Naive thymus-derived CD4-positive, alpha-beta T cell (primary cell): ENCODE results near the gene EXD3. TPM values are rescaled to one million over a fixed set of nuclear protein-coding genes. Genes with fewer than 3 reads are reported as not detected.

Experiments used
- ATAC-seq: fragments of 150-1000 bp; cut with Tn5 transposase; 2 replicates; pipeline ENCODE4 v1.10.0; 2021; ENCODE audit warnings: mild to moderate bottlenecking, moderate library complexity
- CTCF ChIA-PET: fragments of 350-600 bp; sonication (Branson Sonifier 250); formaldehyde crosslinking; loops from one replicate; lab custom pipeline; 2021; ENCODE audit warnings: antibody characterized with exemption; lab: Charles Lee
- POLR2A ChIA-PET: fragments of 350-600 bp; sonication (Branson Sonifier 250); formaldehyde crosslinking; loops from one replicate; lab custom pipeline; 2021; ENCODE audit warnings: antibody characterized with exemption, inconsistent platforms; lab: Charles Lee
- DNase-seq, 9 donors: peaks; one replicate each; pipeline versions ENCODE4 v3.0.0 to v3.0.0-alpha.2; 2020 to 2022; ENCODE audit warnings: mixed read lengths in 1 of 9
- H3K27ac ChIP-seq: one replicate; pipeline ENCODE4 v1.7.0; 2013; ENCODE audit warnings: mild to moderate bottlenecking, low read depth, low read length, moderate library complexity
- H3K27me3 ChIP-seq, 2 donors: one replicate each; pipeline ENCODE4 v1.7.0; 2013; ENCODE audit warnings: low read length in 2 of 2, mild to moderate bottlenecking in 2 of 2, moderate library complexity in 2 of 2; ENCODE audit not compliant: control insufficient read depth in 2 of 2, insufficient read depth in 2 of 2
- H3K36me3 ChIP-seq, 3 experiments: 1 replicate in 2 of 3; 2 replicates in 1 of 3; pipeline ENCODE4 v1.7.0; 2013; ENCODE audit warnings: low read length in 3 of 3, mild to moderate bottlenecking in 3 of 3, moderate library complexity in 1 of 3; ENCODE audit not compliant: insufficient read depth in 3 of 3, control insufficient read depth in 2 of 3
- H3K4me1 ChIP-seq, 2 donors: one replicate each; pipeline ENCODE4 v1.7.0; 2013; ENCODE audit warnings: low read length in 2 of 2, mild to moderate bottlenecking in 2 of 2, moderate library complexity in 1 of 2; ENCODE audit not compliant: control insufficient read depth in 2 of 2, insufficient read depth in 2 of 2
- H3K4me3 ChIP-seq: 2 replicates; pipeline ENCODE4 v1.7.0; 2013; ENCODE audit warnings: mild to moderate bottlenecking, low read length
- H3K9me3 ChIP-seq, 3 experiments: 1 replicate in 2 of 3; 2 replicates in 1 of 3; pipeline ENCODE4 v1.7.0; 2013; ENCODE audit warnings: low read length in 3 of 3; ENCODE audit not compliant: control insufficient read depth in 2 of 3
- H3K27ac Mint-ChIP-seq, 9 donors: one replicate each; pipeline ENCODE4 v1.8.0; 2020 to 2022; ENCODE audit warnings: mixed read lengths in 9 of 9, mild to moderate bottlenecking in 8 of 9, moderate library complexity in 5 of 9, inconsistent platforms in 2 of 9
- H3K27me3 Mint-ChIP-seq, 5 donors: one replicate each; pipeline ENCODE4 v1.8.0; 2021 to 2022; ENCODE audit warnings: mixed read lengths in 5 of 5, mild to moderate bottlenecking in 1 of 5
- H3K36me3 Mint-ChIP-seq, 5 donors: one replicate each; pipeline ENCODE4 v1.8.0; 2020 to 2022; ENCODE audit warnings: mixed read lengths in 5 of 5, mild to moderate bottlenecking in 3 of 5, inconsistent platforms in 1 of 5
- H3K4me1 Mint-ChIP-seq, 7 donors: one replicate each; pipeline ENCODE4 v1.8.0; 2020 to 2022; ENCODE audit warnings: mixed read lengths in 7 of 7, mild to moderate bottlenecking in 3 of 7, inconsistent platforms in 1 of 7
- H3K4me3 Mint-ChIP-seq, 10 donors: one replicate each; pipeline ENCODE4 v1.8.0; 2020 to 2022; ENCODE audit warnings: mild to moderate bottlenecking in 10 of 10, mixed read lengths in 10 of 10, moderate library complexity in 6 of 10, inconsistent platforms in 2 of 10
- H3K9me3 Mint-ChIP-seq, 11 donors: one replicate each; pipeline ENCODE4 v1.8.0; 2020 to 2022; ENCODE audit warnings: mixed read lengths in 11 of 11, mild to moderate bottlenecking in 4 of 11, inconsistent platforms in 1 of 11, moderate library complexity in 1 of 11
- intact Hi-C, 2 donors: fragments of 100-400 bp; cut with micrococcal nuclease; formaldehyde crosslinking; loops; one replicate each; pipeline ENCODE4 v1.15.1; 2023
- polyA plus RNA-seq, 2 donors: library from polyadenylated mRNA; unstranded; fragments of 300-500 nt; fragmentation: Illumina TruSeq; gene quantifications; one replicate each; pipeline ENCODE4 v1.2.3, GENCODE V29; 2021
- total RNA-seq, 6 experiments: library from RNA in 5 of 6; stranded (reverse) in 5 of 6; gene quantifications; 1 replicate in 5 of 6; 2 replicates in 1 of 6; pipeline ENCODE4 v1.2.3 and lab custom pipeline; 2021 to 2026

The EXD3 gene
- total and polyA plus RNA-seq, 7 experiments from 2014 or later, result 3.5 to 27.2 (median 23.4) TPM

DNA sequence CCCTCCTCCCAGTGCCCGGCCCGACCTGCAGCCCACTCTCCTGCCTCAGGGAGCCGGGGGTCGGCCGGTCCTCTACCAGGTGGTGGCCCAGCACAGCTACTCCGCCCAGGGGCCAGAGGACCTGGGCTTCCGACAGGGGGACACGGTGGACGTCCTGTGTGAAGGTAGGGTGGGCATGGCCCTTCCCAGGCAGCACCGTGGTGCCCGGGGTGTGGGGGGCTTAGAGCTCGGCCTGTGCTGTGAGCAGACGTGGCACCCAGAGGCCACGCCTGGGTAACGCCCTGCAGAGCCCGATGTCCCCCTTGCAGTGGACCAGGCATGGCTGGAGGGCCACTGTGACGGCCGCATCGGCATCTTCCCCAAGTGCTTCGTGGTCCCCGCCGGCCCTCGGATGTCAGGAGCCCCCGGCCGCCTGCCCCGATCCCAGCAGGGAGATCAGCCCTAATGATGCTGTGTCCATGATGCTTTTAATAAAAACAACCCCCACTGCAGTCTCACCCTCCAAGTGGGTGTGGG lies 11.0 kb upstream of the EXD3 start:
- Histone ChIP-seq H3K27me3 (no peaks in the 10 kb centered on the region), H3K36me3 (no peaks in the 10 kb centered on the region), H3K4me3 (no peak overlapping the region), H3K9me3 (no peaks in the 10 kb centered on the region), H3K27ac (no peak overlapping the region), H3K4me1 (no peaks in the 10 kb centered on the region)
- no peak overlapping the region for H3K4me3 Mint-ChIP-seq
- ChIA-PET CTCF (no interaction called here), POLR2A (no interaction called here)
- H3K9me3 Mint-ChIP-seq, result no peaks in the 10 kb centered on the region
- H3K27ac Mint-ChIP-seq, result no peak overlapping the region
- no peaks in the 10 kb centered on the region for H3K4me1 Mint-ChIP-seq
- intact Hi-C loops, result no loop called here
- DNase-seq (no peak), ATAC-seq (no peak)
- no peaks in the 10 kb centered on the region for H3K36me3 Mint-ChIP-seq
- no peaks in the 10 kb centered on the region for H3K27me3 Mint-ChIP-seq

GRCh38 chr9:137433349-137433915 lies 10.5 kb upstream of the EXD3 start:
- intact Hi-C loops, result no loop called here
- H3K36me3 ChIP-seq, result no peaks in the 10 kb centered on the region
- H3K27ac Mint-ChIP-seq, result no peak overlapping the region
- H3K9me3 ChIP-seq, result no peaks in the 10 kb centered on the region
- DNase-seq (no peak), ATAC-seq (no peak)
- ChIA-PET POLR2A (no interaction called here), CTCF (no interaction called here)
- no peaks in the 10 kb centered on the region for H3K27me3 ChIP-seq
- no peaks in the 10 kb centered on the region for H3K27me3 Mint-ChIP-seq
- no peaks in the 10 kb centered on the region for H3K4me1 ChIP-seq
- H3K4me1 Mint-ChIP-seq, result no peaks in the 10 kb centered on the region
- H3K36me3 Mint-ChIP-seq, result no peaks in the 10 kb centered on the region
- H3K27ac ChIP-seq, result no peak overlapping the region
- H3K4me3 Mint-ChIP-seq, result no peak overlapping the region
- H3K9me3 Mint-ChIP-seq, result no peaks in the 10 kb centered on the region
- H3K4me3 ChIP-seq, result no peak overlapping the region

DNA sequence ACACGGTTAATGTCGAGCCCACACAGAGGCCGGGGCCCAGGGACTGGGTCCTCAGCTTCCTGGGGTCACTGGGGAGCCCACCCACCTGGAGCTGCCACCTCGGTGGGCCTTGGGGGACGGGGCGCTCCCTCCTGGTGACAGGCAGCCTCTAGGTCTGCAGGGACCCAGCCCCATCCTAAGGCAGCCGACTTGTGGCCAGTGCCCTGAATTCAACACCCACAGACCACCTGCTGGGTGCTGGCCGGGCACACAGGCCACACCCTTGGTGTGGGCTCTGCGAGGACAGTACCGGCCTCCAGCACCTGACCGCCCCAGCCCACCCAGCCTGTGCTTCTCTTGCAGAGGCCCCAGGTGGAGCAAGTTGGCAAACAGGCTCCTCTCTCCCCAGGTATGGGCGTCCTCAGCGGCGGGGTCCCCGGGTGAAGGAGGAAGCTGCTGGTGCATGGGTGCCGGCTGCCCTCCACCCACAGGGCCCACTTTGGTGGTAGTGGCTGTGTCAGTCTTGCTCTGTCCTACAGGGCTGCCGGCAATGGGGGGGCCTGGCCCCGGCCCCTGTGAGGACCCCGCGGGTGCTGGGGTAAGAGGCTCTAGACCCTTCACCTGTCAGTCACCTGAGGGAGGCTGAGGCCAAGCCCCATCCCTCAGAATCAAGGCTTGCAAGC lies 9.9 kb upstream of the EXD3 start:
- Histone ChIP-seq H3K4me3 (no peak overlapping the region), H3K27ac (no peak overlapping the region), H3K4me1 (no peaks in the 10 kb centered on the region), H3K27me3 (no peaks in the 10 kb centered on the region), H3K9me3 (no peaks in the 10 kb centered on the region), H3K36me3 (no peaks in the 10 kb centered on the region)
- no peaks in the 10 kb centered on the region for H3K27me3 Mint-ChIP-seq
- no peaks in the 10 kb centered on the region for H3K4me1 Mint-ChIP-seq
- ChIA-PET CTCF (no interaction called here), POLR2A (no interaction called here)
- no peak for ATAC-seq
- no peaks in the 10 kb centered on the region for H3K36me3 Mint-ChIP-seq
- no peaks in the 10 kb centered on the region for H3K9me3 Mint-ChIP-seq
- intact Hi-C loops, result no loop called here
- H3K27ac Mint-ChIP-seq, result no peak overlapping the region
- H3K4me3 Mint-ChIP-seq, result no peak overlapping the region
- no peak for DNase-seq

- ATAC-seq (no peak), DNase-seq (no peak)
- H3K4me3 Mint-ChIP-seq, result no peak overlapping the region
- H3K27ac Mint-ChIP-seq, result no peak overlapping the region
- POLR2A ChIA-PET, result no interaction called here
- H3K4me1 ChIP-seq, result no peaks in the 10 kb centered on the region
- no peaks in the 10 kb centered on the region for H3K27me3 ChIP-seq
- H3K4me1 Mint-ChIP-seq, result no peaks in the 10 kb centered on the region
- H3K9me3 ChIP-seq, result no peaks in the 10 kb centered on the region
- no peak overlapping the region for H3K27ac ChIP-seq
- H3K36me3 Mint-ChIP-seq, result no peaks in the 10 kb centered on the region
- intact Hi-C loops, result no loop called here
- no peak overlapping the region for H3K4me3 ChIP-seq
- no peaks in the 10 kb centered on the region for H3K9me3 Mint-ChIP-seq
- CTCF ChIA-PET, result interaction anchor here (0.5 to 0.6 kb wide), 2 partner anchors 22 to 245 kb away, joined by 3 read pairs; no protein-coding TSS in a partner anchor
- H3K36me3 ChIP-seq, result no peaks in the 10 kb centered on the region
- no peaks in the 10 kb centered on the region for H3K27me3 Mint-ChIP-seq
These were observed 8.5 kb upstream of the EXD3 start for GRCh38 chr9:137431416-137431931.

DNA sequence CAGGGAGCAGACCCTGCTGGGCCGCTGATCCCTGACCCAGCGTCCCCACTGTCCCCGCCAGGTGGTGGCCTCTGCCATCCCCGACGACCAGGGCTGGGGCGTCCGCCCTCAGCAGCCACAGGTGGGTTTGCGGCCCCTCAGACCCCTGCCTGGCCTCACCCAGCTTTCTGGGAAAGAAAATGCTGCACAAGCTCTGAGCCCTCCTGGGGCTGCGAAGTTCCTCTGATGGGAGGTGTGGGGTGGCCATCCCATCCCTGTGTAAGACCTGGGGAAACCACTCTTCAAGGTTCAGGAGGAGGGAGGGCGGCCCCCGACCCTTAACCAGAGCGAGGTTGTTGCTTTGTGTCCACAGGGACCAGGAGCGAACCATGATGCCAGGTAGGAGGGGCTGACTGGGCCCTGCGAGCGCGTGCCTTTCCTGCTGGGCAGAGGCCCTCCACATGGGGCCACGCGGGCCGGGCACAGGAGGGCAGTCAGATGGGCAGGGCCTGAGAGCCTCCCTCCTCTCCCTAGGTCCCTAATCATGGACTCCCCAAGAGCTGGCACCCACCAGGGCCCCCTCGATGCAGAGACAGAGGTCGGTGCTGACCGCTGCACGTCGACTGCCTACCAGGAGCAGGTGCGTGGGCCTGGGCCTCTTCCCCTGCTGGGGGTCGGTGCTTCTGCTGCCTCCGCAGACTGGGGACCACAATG lies 7.9 kb upstream of the EXD3 start:
- H3K9me3 Mint-ChIP-seq, result no peaks in the 10 kb centered on the region
- ChIA-PET CTCF (no interaction called here), POLR2A (no interaction called here)
- Histone ChIP-seq H3K9me3 (no peaks in the 10 kb centered on the region), H3K27me3 (no peaks in the 10 kb centered on the region), H3K4me3 (no peak overlapping the region), H3K4me1 (no peaks in the 10 kb centered on the region), H3K27ac (no peak overlapping the region), H3K36me3 (no peaks in the 10 kb centered on the region)
- no peaks in the 10 kb centered on the region for H3K36me3 Mint-ChIP-seq
- H3K27me3 Mint-ChIP-seq, result no peaks in the 10 kb centered on the region
- no peaks in the 10 kb centered on the region for H3K4me1 Mint-ChIP-seq
- H3K27ac Mint-ChIP-seq, result no peak overlapping the region
- intact Hi-C loops, result no loop called here
- no peak for DNase-seq
- H3K4me3 Mint-ChIP-seq, result no peak overlapping the region
- no peak for ATAC-seq

- H3K4me3 Mint-ChIP-seq, result no peak overlapping the region
- no peak for DNase-seq
- Histone ChIP-seq H3K27me3 (no peaks in the 10 kb centered on the region), H3K27ac (no peak overlapping the region), H3K4me1 (no peaks in the 10 kb centered on the region), H3K4me3 (no peak overlapping the region), H3K36me3 (no peaks in the 10 kb centered on the region), H3K9me3 (no peaks in the 10 kb centered on the region)
- intact Hi-C loops, result loop anchor here in 1 of 2 donors (10.0 kb wide), 1 partner anchor 125 kb away; the partner anchor contains the start of genes MRPL41 and PNPLA7
- no peak overlapping the region for H3K27ac Mint-ChIP-seq
- ATAC-seq, result no peak
- no peaks in the 10 kb centered on the region for H3K36me3 Mint-ChIP-seq
- H3K9me3 Mint-ChIP-seq, result no peaks in the 10 kb centered on the region
- CTCF ChIA-PET, result no interaction called here
- H3K4me1 Mint-ChIP-seq, result no peaks in the 10 kb centered on the region
- H3K27me3 Mint-ChIP-seq, result peaks cover 0 to under 1% (median 0%) of the 10 kb centered on the region in 5 donors
- POLR2A ChIA-PET, result no interaction called here
These were observed 7.2 kb upstream of the EXD3 start for GRCh38 chr9:137429974-137430722.
